GM12874 (cell line): Measurements from ENCODE around the gene MT1G.

Source experiments
- CTCF ChIP-seq: IDR thresholded peaks from 2 replicates; pipeline ENCODE4 v1.5.1; 2011; ENCODE audit warnings: low read depth, mild to moderate bottlenecking, control low read depth, low read length, moderate library complexity; ENCODE audit not compliant: insufficient read depth

The MT1G gene

GRCh38 chr16:56640076-56640475 is 27.8 kb downstream of the MT1G start:
- no peak for TF ChIP-seq CTCF

GRCh38 chr16:56639045-56639444 is 28.8 kb downstream of the MT1G start:
- no peak for TF ChIP-seq CTCF

- no peak for TF ChIP-seq CTCF
Measured at GRCh38 chr16:56637814-56638750, 29.8 kb downstream of the MT1G start, which contains the start of gene MT1A. Gene MT1A, plus strand, starts transcription at chr16:56638666. Its CDS starts 73 bp downstream, at chr16:56638739.

- TF ChIP-seq CTCF, result no peak
Measured at GRCh38 chr16:56636616-56637413, 31.1 kb downstream of the MT1G start.

GRCh38 chr16:56635441-56635967 is 32.4 kb downstream of the MT1G start:
- no peak for TF ChIP-seq CTCF

- no peak for TF ChIP-seq CTCF
Measured at GRCh38 chr16:56634715-56635440, 33.0 kb downstream of the MT1G start.
